ENCODE data around the gene ACER1.
"Not testable (repeated sequence)": the region's sequence is repeated elsewhere in the genome, so short reads cannot be mapped to it uniquely, and the experiment has no call there.

ACER1 gene

DNA sequence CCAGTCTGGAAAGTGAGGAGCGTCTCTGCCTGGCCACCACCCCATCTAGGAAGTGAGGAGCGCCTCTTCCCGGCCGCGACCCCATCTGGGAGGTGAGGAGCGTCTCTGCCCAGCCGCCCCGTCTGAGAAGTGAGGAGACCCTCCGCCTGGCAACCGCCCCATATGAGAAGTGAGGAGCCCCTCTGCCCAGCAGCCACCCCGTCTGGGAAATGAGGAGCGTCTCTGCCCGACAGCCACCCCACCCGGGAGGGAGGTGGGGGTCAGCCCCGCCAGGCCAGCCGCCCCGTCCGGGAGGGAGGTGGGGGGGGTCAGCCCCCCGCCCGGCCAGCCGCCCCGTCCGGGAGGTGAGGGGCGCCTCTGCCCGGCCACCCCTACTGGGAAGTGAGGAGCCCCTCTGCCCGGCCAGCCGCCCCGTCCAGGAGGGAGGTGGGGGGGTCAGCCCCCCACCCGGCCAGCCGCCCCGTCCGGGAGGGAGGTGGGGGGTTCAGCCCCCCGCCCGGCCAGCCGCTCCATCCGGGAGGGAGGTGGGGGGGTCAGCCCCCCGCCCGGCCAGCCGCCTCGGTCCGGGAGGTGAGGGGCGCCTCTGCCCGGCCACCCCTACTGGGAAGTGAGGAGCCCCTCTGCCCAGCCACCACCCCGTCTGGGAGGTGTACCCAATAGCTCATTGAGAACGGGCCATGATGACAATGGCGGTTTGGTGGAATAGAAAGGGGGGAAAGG lies 22.1 kb upstream of the ACER1 start:
- not testable (repeated sequence) for DNase-seq

DNA sequence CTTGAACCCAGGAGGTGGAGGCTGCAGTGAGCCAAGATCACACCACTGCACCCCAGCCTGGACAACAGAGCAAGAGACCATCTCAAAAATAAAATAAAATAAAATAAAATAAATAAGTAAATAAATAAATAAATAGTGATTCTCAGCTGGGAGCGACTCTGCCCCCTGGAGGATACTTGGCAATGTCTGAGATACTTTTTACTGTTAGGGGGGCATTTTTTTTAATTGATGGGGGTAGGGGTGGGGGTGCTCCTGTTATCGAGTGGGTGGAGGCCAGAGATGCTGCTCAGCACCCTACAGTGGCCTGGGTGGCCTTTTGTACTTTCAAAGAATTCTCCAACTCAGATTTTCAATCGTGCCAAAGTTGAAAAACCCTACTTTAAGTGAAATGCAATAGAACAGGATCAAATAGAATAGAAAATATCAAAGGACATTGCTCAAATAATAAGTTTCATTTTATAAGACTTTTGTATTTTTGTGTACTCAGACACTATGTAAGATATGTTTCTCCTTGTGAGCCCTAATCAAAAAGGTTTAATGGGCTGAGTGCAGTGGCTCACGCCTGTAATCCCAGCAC lies 20.8 kb upstream of the ACER1 start:
- DNase-seq, result no peak

DNA sequence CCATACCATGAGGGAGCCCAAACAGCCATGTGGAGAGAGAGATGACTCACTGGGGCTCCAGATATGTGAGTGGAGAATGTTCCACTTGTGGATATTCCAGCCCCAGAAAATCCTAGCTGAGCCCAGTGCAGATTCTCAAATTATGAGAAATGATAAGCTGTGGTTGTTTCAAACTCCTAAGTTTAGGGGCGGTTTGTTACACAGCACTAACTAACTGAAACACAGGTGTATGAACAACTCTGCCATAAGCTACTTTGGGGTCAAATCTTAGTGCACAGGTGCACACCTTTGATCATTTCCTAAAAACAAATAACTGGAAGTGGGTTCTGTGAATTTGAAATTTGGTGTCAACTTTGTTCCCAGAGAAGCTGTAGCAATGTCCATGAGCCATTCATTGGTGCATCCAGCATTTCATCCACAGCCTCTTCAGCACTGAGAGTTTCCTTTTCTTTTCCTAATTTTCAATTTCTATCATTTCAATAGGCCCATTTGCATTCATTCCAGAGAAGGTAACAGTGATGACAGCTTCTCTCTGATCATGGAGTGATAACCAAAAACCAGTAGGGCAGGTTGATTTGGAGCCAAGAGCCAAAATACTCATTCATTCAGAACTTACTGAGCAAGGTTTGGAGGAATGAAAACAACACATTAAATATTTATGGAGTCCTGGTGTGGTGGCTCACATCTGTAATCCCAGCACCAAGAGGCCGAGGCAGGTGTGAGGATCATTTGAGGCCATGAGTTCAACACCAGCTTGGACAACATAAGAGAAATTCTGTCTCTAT lies 19.2 kb upstream of the ACER1 start:
- no peak for DNase-seq

- no peak for DNase-seq
These were observed 17.3 kb upstream of the ACER1 start for GRCh38 chr19:6350688-6351087.

GRCh38 chr19:6349271-6349670 lies 15.9 kb upstream of the ACER1 start:
- DNase-seq, result not testable (repeated sequence)

GRCh38 chr19:6343462-6343861 lies 10.1 kb upstream of the ACER1 start:
- DNase-seq, result no peak

GRCh38 chr19:6340493-6341201 lies 7.2 kb upstream of the ACER1 start:
- DNase-seq, result no peak

GRCh38 chr19:6334490-6335285 lies 1.3 kb upstream of the ACER1 start:
- DNase-seq, result no peak

GRCh38 chr19:6326815-6327214 lies 6.6 kb downstream of the ACER1 start:
- no peak for DNase-seq

DNA sequence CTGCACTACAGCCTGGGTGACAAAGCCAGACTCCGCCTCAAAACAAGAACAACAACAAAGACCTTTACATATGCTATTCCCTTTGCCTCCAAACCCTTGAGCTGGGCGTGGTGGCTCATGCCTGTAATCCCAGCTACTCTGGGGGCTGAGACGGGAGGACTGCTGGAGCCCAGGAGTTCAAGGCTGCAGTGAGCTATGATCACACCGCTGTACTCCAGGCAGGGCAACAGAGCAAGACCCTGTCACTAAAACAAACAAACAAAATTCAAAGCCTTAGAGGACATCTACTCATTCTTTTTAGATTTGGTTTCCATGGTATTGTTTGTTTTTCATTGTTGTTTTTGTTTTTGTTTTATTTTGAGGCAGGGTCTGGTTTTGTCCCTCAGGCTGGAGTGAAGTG lies 7.8 kb downstream of the ACER1 start:
- DNase-seq, result no peak

DNA sequence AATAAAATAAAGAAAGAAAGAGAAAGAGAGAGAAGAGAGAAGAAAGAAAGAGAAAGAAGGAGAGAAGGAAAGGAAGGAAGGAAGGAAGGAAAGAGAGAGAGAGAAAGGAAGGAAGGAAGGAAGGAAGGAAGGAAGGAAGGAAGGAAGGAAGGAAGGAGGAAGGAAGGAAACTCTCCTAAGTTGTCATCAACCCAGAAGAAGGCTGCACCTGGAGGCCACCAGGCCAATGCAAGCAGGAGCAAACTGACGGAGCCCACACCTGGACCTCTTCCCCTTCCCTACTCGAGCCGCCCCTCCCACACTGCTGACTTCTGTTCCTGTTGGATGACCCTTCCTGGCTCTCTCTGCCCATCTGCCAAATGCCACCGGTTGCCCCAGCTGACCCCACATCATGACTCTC lies 8.7 kb downstream of the ACER1 start:
- DNase-seq, result no peak

GRCh38 chr19:6322284-6322683 lies 11.1 kb downstream of the ACER1 start:
- no peak for DNase-seq

DNA sequence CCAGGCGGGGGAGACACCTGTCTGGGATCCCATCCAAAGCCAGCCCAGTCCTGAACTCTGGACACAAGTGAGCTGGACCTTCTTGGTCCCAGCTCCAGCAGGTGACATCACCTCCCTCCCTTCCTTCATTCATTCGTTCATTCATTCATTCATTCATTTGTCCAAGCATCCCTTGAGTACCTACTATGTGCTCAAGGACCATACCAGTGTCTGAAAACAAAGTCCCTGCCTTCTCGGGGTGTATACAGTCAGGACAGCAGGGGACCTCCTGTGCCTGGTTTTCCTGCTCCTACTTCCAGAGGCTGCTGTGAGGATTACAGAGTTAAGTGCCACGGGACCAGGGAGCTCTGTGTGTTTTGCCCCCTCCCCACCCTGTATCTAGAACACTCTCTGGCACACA lies 14.0 kb downstream of the ACER1 start:
- no peak for DNase-seq

GRCh38 chr19:6318772-6319171 lies 14.6 kb downstream of the ACER1 start:
- no peak for DNase-seq

DNA sequence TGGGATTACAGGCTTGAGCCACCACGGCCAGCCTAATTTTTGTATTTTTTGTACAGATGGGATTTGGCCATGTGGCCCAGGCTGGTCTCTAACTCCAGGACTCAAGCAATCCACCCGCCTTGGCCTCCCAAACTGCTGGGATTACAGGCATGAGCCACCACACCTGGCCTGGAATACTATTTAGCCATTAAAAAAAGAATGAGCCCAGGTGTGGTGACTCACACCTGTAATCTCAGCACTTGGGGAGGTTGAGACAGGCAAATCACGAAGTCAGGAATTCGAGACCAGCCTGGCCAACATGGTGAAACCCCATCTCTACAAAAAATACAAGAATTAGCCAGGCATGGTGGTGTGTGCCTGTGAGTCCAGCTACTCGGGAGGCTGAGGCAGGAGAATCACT lies 17.8 kb downstream of the ACER1 start:
- DNase-seq, result not testable (repeated sequence)

DNA sequence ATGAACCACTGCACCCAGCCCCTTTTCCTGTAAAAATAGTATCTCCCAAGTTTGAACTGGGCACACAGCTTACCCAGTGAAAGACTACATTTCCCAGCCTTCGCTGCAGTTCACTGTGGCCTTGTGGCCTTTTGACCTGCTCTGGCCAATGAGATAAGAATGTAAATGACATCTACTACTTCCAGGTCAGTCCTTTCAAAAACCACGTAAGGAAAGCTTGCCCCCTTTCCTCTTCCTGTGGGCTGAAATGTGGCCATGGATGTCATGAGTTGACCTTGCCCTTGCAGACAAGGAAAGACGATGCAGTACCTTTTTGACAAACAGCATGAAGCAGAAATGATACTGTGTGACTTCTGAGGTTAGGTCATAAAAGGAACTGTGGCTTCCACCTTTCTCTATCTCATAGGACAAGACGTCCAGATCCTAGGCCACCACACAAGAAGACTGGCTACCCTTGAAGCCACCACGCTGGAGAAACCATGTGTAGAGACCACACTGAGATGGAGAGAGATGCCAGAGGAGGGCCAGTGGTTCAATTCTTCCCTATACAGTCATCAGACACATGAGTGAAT lies 19.9 kb downstream of the ACER1 start:
- DNase-seq, result no peak

- no peak for DNase-seq
These were observed 21.4 kb downstream of the ACER1 start for GRCh38 chr19:6312018-6312417.

DNA sequence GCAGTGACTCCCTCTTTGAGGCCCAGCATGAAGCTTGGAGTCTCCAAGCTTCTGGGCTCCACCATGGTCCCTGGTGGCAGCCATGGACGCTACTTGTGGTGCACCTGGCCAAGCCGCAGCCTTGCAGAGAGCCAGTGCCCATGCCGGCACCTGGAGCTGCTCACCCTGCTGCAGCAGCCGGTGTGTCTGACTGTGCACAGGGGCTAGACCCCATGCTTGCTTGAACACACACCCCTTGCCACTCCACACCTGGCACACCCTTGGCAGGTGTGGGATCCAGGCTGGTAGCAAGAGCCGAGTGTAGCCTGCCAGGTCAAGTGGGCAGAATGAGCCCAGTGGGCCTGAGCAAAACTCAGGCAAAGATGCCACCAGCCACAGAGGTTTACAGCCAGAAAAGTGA lies 35.0 kb downstream of the ACER1 start:
- DNase-seq, result no peak

- DNase-seq, result no peak
These were observed 36.2 kb downstream of the ACER1 start for GRCh38 chr19:6297202-6297601.

DNA sequence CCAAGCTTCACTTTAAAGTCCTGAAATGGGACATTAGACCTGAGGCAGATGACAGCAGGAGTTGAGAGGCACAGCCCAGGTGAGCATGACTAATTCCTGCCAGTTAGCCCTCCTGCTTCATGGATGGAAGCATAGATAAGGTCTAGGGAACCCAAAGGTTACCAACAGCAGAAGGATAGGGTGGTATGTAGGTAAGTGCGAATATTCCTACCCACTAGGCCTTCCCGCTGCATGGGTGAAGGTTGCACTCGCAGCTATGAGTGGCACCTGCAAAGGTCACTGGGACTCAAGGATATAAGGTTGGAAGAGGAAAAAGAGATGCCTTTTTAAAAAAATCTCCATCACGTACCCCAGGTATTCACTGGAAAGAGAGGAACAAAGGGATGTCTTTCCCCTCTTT lies 41.4 kb downstream of the ACER1 start:
- no peak for DNase-seq

- no peak for DNase-seq
These were observed 44.7 kb downstream of the ACER1 start for GRCh38 chr19:6288737-6289136.

DNA sequence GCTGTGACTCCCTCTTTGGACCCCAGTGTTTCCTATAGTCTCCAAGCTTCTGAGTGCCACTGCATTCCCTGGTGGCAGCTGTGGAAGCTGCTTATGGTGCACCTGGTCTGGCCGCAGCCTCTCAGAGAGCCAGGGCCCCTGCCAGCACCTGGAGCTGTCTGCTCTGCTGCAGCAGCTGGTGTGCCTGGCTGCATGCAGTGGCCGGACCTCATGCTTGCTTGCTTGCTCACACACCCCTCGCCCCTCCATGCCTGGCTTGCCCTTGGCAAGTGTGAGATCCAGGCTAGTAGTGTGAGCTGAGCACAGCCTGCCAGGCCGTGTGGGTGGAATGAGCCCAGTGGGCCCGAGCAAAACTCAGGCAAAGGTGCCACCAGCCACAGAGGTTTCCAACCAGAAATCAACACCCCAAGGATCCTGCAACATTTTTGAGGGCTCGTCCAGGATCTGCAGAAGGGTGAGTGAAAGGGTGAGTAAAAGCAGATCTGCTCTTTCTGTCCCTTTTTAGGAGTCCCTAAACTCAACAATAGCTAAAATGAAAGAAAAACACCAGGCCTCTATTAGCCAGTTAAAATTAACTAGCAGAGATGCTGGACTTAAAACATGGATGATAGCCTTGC lies 46.0 kb downstream of the ACER1 start:
- no peak for DNase-seq
